HG03095 (cell line): Measurements from ENCODE around the gene C19orf81.

Experiments used
- ATAC-seq: cut with Tn5 transposase; IDR thresholded peaks from one replicate; pipeline ENCODE4 v1.9.1; 2021; ENCODE audit warnings: moderate library complexity; ENCODE audit not compliant: unreplicated experiment

The C19orf81 gene

GRCh38 chr19:50708179-50708879, 59.1 kb downstream of the C19orf81 start:
- ATAC-seq = no peak
